Measurements from ENCODE around the gene AGO1. TPM values are rescaled to one million over a fixed set of nuclear protein-coding genes. Genes with fewer than 3 reads are reported as not detected.

Gene AGO1
- total and polyA plus RNA-seq, 2 of the 8 experiments (the other 6 are each of a cell fraction or from before 2014, with no cell fraction given), result 15.1 to 73.7 TPM

DNA sequence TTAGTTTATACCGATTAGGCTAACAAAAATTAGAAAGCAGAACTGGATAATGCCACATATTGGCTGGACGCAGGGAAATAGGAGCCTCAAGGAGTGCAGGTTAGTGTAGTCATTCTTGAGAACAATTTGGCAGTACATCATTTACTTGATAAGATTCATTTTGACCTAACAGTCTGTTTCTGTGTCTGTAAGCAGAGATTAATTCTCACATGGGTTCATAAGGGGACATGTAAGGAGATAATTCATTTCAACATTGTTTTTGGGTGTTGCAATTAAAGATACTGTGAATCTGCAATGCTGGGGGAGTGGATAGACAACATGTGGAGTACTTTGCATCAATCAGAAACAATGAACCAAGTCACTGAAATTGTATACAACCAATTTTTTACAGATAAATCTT is 79.9 kb downstream of the AGO1 start:
- Histone ChIP-seq H3K18ac (ENCODE audit: extremely low read depth, low read length) (no peak overlapping the region), H2BK5ac (ENCODE audit: low read depth, low read length) (no peak overlapping the region), H3K23ac (ENCODE audit: insufficient read length) (no peak overlapping the region), H4K5ac (ENCODE audit: insufficient read length, low read depth, low read length) (no peak overlapping the region), H3K79me1 (ENCODE audit: low read depth, low read length) (no peaks in the 10 kb centered on the region), H4K20me1 (replicated peaks in 1 of 2; ENCODE audit: control insufficient read depth in 1 of 2, insufficient read depth in 2 of 2, low read length in 2 of 2) (no peaks in the 10 kb centered on the region), H4K8ac (ENCODE audit: extremely low read depth, insufficient read depth, low read length) (no peak overlapping the region), H3K56ac (replicated peaks; ENCODE audit: insufficient read length, low read depth, low read length) (no peak overlapping the region), H2BK12ac (ENCODE audit: low read depth, low read length) (no peak overlapping the region), H3K27me3 (replicated peaks in 1 of 4; ENCODE audit: control insufficient read depth in 3 of 4, extremely low read depth in 1 of 4, insufficient read depth in 3 of 4, low read length in 3 of 4) (no peaks in the 10 kb centered on the region), H2AK5ac (ENCODE audit: low read depth, low read length) (no peak overlapping the region), H3K4ac (replicated peaks; ENCODE audit: insufficient read length, low read depth, low read length) (no peak overlapping the region), H2BK120ac (replicated peaks; ENCODE audit: low read depth, low read length) (no peak overlapping the region), H2BK20ac (ENCODE audit: low read length) (no peak overlapping the region), H2BK15ac (ENCODE audit: low read length) (no peak overlapping the region), H3K36me3 (ENCODE audit: control insufficient read depth in 2 of 4, insufficient read depth in 4 of 4, low read length in 3 of 4) (no peaks in the 10 kb centered on the region; a peak in 1 of 8 replicates), H3K4me3 (ENCODE audit: extremely low read depth in 1 of 4, insufficient read depth in 2 of 4, low read depth in 3 of 4, low read length in 4 of 4) (no peak overlapping the region), H3K79me2 (ENCODE audit: control insufficient read depth in 1 of 2, insufficient read depth in 2 of 2, low read length in 2 of 2) (0 out of 4 replicates have a peak, but pooled peaks cover 0 to 4% of the 10 kb centered on the region in 2 experiments), H3K27ac (ENCODE audit: low read depth, low read length) (no peak overlapping the region), H3K9me3 (ENCODE audit: insufficient read depth in 2 of 2, low read depth in 1 of 2, low read length in 1 of 2) (no peaks in the 10 kb centered on the region), H3K9ac (replicated peaks in 1 of 4; ENCODE audit: extremely low read depth in 1 of 4, low read depth in 3 of 4, low read length in 3 of 4) (no peak overlapping the region), H3K4me1 (replicated peaks in 1 of 4; ENCODE audit: control insufficient read depth in 3 of 4, insufficient read depth in 4 of 4, low read length in 3 of 4) (no peaks in the 10 kb centered on the region), H3K23me2 (ENCODE audit: low read depth, low read length) (no peaks in the 10 kb centered on the region), H4K91ac (replicated peaks; ENCODE audit: insufficient read length, low read length) (no peak overlapping the region), H3K14ac (ENCODE audit: insufficient read length) (no peak overlapping the region), H2AFZ (ENCODE audit: low read length) (no peak overlapping the region), H3K4me2 (ENCODE audit: insufficient read depth in 1 of 2, low read depth in 2 of 2, low read length in 2 of 2) (no peak overlapping the region)
- no peak for DNase-seq (ENCODE audit: low read depth in 1 of 2, low spot score in 2 of 2)
- no peak for FAIRE-seq
- CTCF ChIA-PET (ENCODE audit: partially characterized antibody), result no interaction called here
- POLR2A ChIA-PET (ENCODE audit: partially characterized antibody), result interaction anchor here (1.2 kb wide), 1 partner anchor 45 kb away, joined by 3 read pairs; no protein-coding TSS in a partner anchor
- WGBS, 2 experiments (ENCODE audit: extremely low coverage in 1 of 2, insufficient coverage in 1 of 2, insufficient read length in 1 of 2, insufficient replicate concordance in 2 of 2, low coverage in 1 of 2, low lambda C conversion rate in 2 of 2, missing lambda C conversion rate in 1 of 2), result 91% methylated on average over 2 of the region's 2 CpGs; no CpG with 5 or more reads in 1 of the 2 experiments
- no peak for TF ChIP-seq BRCA1 (IDR thresholded peaks at IDR 0.05; ENCODE audit: low read depth, low read length)
- TF ChIP-seq NRF1 (IDR thresholded peaks at IDR 0.05; ENCODE audit: low read depth, low read length), result no peak
- TF ChIP-seq CREB1 (IDR thresholded peaks at IDR 0.05), result no peak
- no peak for TF ChIP-seq RNF2 (IDR thresholded peaks at IDR 0.05; ENCODE audit: borderline replicate concordance, low read depth, low read length, missing control alignments, poor library complexity, severe bottlenecking)
- TF ChIP-seq SUZ12 (IDR thresholded peaks at IDR 0.05; ENCODE audit: low read length), result no peak
- TF ChIP-seq EZH2 (IDR thresholded peaks at IDR 0.05; ENCODE audit: low read depth, low read length, severe bottlenecking), result no peak
- TF ChIP-seq, protein P1, sequence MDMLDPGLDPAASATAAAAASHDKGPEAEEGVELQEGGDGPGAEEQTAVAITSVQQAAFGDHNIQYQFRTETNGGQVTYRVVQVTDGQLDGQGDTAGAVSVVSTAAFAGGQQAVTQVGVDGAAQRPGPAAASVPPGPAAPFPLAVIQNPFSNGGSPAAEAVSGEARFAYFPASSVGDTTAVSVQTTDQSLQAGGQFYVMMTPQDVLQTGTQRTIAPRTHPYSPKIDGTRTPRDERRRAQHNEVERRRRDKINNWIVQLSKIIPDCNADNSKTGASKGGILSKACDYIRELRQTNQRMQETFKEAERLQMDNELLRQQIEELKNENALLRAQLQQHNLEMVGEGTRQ (IDR thresholded peaks at IDR 0.05; ENCODE audit: low read length), result no peak
